Psoas muscle (tissue), 8 donors: ENCODE results near the gene BRD9. TPM values are rescaled to one million over a fixed set of nuclear protein-coding genes. Genes with fewer than 3 reads are reported as not detected.

Experiments
- ATAC-seq, 4 donors: fragments of 200-7000 bp; cut with Tn5 transposase; one replicate each; pipeline ENCODE4 v1.9.1; 2020; ENCODE audit warnings: moderate library complexity in 3 of 4, mild to moderate bottlenecking in 2 of 4
- DNase-seq, 2 donors: peaks; one replicate each; pipeline ENCODE4 v3.0.0-alpha.2; 2020
- H3K27ac ChIP-seq: fragments of 200-600 bp; one replicate; pipeline ENCODE4 v1.8.0; 2022
- H3K27me3 ChIP-seq, 3 donors: fragments of 200-600 bp in 1 of 3; one replicate each; pipeline versions ENCODE4 v1.6.1 to v1.8.0; 2013 to 2022; ENCODE audit warnings: low read length in 2 of 3, mild to moderate bottlenecking in 2 of 3, moderate library complexity in 1 of 3; ENCODE audit not compliant: insufficient read depth in 3 of 3
- H3K36me3 ChIP-seq, 2 donors: fragments of 200-600 bp in 1 of 2; one replicate each; pipeline versions ENCODE4 v1.6.1 to v1.8.0; 2013 to 2022; ENCODE audit warnings: low read depth in 1 of 2, mild to moderate bottlenecking in 1 of 2, moderate library complexity in 1 of 2; ENCODE audit not compliant: insufficient read depth in 1 of 2
- H3K4me1 ChIP-seq: fragments of 200-600 bp; one replicate; pipeline ENCODE4 v1.8.0; 2022
- H3K4me3 ChIP-seq: fragments of 200-600 bp; one replicate; pipeline ENCODE4 v1.8.0; 2022; ENCODE audit warnings: mild to moderate bottlenecking
- H3K9me3 ChIP-seq: fragments of 200-600 bp; one replicate; pipeline ENCODE4 v1.8.0; 2022
- CTCF ChIP-seq: fragments of 200-600 bp; IDR thresholded peaks from one replicate; pipeline ENCODE4 v1.8.0; 2022; ENCODE audit warnings: antibody characterized with exemption
- WGBS, 3 donors: extraction: QIAGEN DNeasy Blood & Tissue Kit; methylation state at CpG; one replicate each; pipeline versions ENCODE4 v1.1.6 to v1.1.7; 2013; 5-methylcytosine and 5-hydroxymethylcytosine counted together
- intact Hi-C, 2 donors: fragments of 100-400 bp; cut with DNase I; formaldehyde crosslinking; loops; one replicate each; pipeline versions ENCODE4 v1.11.0 to v1.14.2; 2022
- polyA plus RNA-seq, 3 donors: library from polyadenylated mRNA; stranded (reverse); fragments of 200-250 nt; gene quantifications; one replicate each; pipeline ENCODE4 v1.2.3, GENCODE V29; 2013
- total RNA-seq, 4 donors: library from RNA; stranded (reverse); fragmentation: NEBNext Ultra II Directional in 2 of 4; extraction: Animal tissue kit (Norgen Biotek cat#: 25700) in 2 of 4; gene quantifications; one replicate each; pipeline versions ENCODE4 v1.2.1 to v1.2.4, GENCODE V29; 2021 to 2023
- donor health status: healthy with polysubstance abuse.
- donor health status: DM: no; HTN: no; CAD: no; lungs with moderate emphysema.
- donor health status: Bipolar disorder and iron deficiency.
- donor health status: healthy.
- donor health status: DM: yes; HTN: yes; CAD: no.
- donor health status: DM: no; HTN: no; CAD: no.
- donor health status: DM: no; HTN: no; CAD: no.
- donor health status: DM: yes; HTN: yes; CAD: no.

Gene BRD9
- total and polyA plus RNA-seq, 7 donors: 18.7 to 28.0 (median 22.6) TPM

- ATAC-seq (no peak), DNase-seq (peak in 1 of 2 donors; percentile 45)
- 76 to 88% (median 81%) methylated on average over 10 of the region's 10 CpGs for WGBS, 3 donors
- H3K27me3 ChIP-seq: no peaks in the 10 kb centered on the region
- no peak overlapping the region for H3K4me3 ChIP-seq
- H3K36me3 ChIP-seq: peaks cover 7 to 99% of the 10 kb centered on the region in 2 donors
- no peak overlapping the region for H3K27ac ChIP-seq
- H3K4me1 ChIP-seq: no peaks in the 10 kb centered on the region
- TF ChIP-seq CTCF: no peak
- no peaks in the 10 kb centered on the region for H3K9me3 ChIP-seq
- intact Hi-C loops: no loop called here
These were observed 20.3 kb downstream of the BRD9 start for GRCh38 chr5:872301-872700.

GRCh38 chr5:871596-872298, 20.9 kb downstream of the BRD9 start:
- Histone ChIP-seq H3K36me3 (peaks cover 9 to 99% of the 10 kb centered on the region in 2 donors), H3K4me3 (no peak overlapping the region), H3K9me3 (no peaks in the 10 kb centered on the region), H3K27ac (no peak overlapping the region), H3K27me3 (no peaks in the 10 kb centered on the region), H3K4me1 (no peaks in the 10 kb centered on the region)
- intact Hi-C loops: no loop called here
- 93 to 95% (median 95%) methylated on average over 29 of the region's 29 CpGs for WGBS, 3 donors
- DNase-seq (peak; percentile 8 to 39), ATAC-seq (no peak)
- TF ChIP-seq CTCF: no peak

GRCh38 chr5:870956-871355, 21.6 kb downstream of the BRD9 start:
- DNase-seq (peak; percentile 9 to 52), ATAC-seq (no peak)
- H3K27ac ChIP-seq: no peak overlapping the region
- intact Hi-C loops: no loop called here
- peaks cover 11 to 99% of the 10 kb centered on the region in 2 donors for H3K36me3 ChIP-seq
- WGBS, 3 donors: 94 to 99% (median 95%) methylated on average over 5 of the region's 5 CpGs
- no peaks in the 10 kb centered on the region for H3K9me3 ChIP-seq
- no peak overlapping the region for H3K4me3 ChIP-seq
- no peak for TF ChIP-seq CTCF
- H3K4me1 ChIP-seq: no peaks in the 10 kb centered on the region
- H3K27me3 ChIP-seq: no peaks in the 10 kb centered on the region

- no peaks in the 10 kb centered on the region for H3K27me3 ChIP-seq
- H3K27ac ChIP-seq: no peak overlapping the region
- peak; percentile 36 to 75 (median 70) for ATAC-seq
- no peaks in the 10 kb centered on the region for H3K9me3 ChIP-seq
- intact Hi-C loops: no loop called here
- 53 to 78% (median 59%) methylated on average over 16 of the region's 16 CpGs for WGBS, 3 donors
- peaks cover 24 to 99% of the 10 kb centered on the region in 2 donors for H3K36me3 ChIP-seq
- TF ChIP-seq CTCF: no peak
- no peak overlapping the region for H3K4me3 ChIP-seq
- DNase-seq: peak; percentile 6 to 46
- H3K4me1 ChIP-seq: no peaks in the 10 kb centered on the region
These were observed 24.0 kb downstream of the BRD9 start for GRCh38 chr5:868428-869135.
